Epidermal melanocyte (primary cell): ENCODE measurements around the gene SAMD14.
A peak's percentile ranks its signal among the peaks of the same experiment; 100 is the strongest.
"Not testable (repeated sequence)": the region's sequence is repeated elsewhere in the genome, so short reads cannot be mapped to it uniquely, and the experiment has no call there.

ENCODE experiments used
- DNase-seq: peaks from one replicate; pipeline ENCODE4 v3.0.0; 2011; ENCODE audit warnings: low spot score; ENCODE audit not compliant: insufficient read length

Gene SAMD14

GRCh38 chr17:50076591-50077235 lies 53.2 kb downstream of the SAMD14 start:
- no peak for DNase-seq

DNA sequence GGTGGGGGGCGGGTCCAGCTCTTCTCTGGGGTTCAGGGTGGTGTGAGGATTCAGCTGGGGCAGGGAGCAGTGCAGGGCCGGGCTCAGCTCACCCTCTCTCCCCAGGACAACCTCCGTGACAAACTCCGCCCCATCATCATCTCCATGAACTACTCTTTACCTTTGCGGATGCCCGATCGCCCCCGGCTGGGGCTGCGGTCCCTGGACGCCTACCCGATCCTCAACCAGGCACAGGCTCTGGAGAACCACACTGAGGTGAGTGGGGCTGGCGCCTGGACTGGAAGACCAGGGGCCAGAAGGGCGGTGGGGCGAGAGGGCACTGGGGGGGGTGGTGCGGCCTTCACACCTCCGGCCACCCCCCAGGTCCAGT lies 53.8 kb downstream of the SAMD14 start:
- DNase-seq = no peak

DNA sequence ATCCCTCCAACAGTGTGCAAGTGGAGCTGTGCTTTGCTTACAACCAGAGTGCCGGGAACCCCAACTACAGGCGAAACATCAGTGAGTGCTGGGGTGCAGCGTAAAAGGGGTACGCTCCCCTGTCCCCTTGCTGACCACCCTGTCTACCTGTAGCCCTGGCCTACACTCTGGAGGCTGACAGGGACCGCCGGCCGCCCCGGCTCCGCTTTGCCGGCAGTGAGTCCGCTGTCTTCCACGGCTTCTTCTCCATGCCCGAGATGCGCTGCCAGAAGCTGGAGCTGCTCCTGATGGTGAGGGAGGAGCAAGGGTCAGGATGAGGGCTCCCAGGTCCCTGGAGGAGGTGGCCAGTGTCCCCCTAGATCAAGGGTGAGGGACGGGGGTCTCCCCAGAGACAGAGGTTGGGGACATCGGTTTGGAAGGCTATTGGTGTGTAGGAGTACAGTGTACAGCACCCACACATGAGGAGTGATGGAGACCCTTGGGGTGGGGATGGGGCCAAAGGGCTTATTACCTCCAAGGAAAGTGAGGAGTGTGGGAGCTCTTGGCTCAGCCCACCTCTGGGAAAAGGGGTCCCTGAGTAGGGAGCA lies 54.4 kb downstream of the SAMD14 start:
- DNase-seq = no peak

GRCh38 chr17:50074227-50074626 lies 55.7 kb downstream of the SAMD14 start:
- DNase-seq = no peak

GRCh38 chr17:50072925-50073324 lies 57.0 kb downstream of the SAMD14 start:
- no peak for DNase-seq

DNA sequence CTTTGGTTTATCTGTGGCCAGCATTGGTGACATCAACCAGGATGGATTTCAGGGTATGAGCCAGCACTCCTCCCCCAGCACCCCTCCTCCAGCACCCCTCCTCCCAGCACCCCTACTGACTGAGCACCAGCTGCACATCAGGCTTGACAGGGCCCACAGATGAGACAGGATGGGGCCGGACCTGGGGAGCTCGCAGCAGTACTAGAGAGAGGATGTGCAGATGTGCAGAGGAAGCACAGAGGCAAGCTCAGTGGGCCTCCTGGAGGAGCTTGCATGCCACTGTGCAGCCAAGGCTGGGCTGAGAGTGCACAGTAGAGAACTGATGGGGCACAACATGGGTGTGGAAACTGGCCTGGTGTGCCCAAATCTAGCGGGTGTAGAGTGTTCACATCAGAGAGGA lies 57.8 kb downstream of the SAMD14 start:
- DNase-seq = no peak

GRCh38 chr17:50071692-50072091 lies 58.3 kb downstream of the SAMD14 start:
- DNase-seq = no peak

DNA sequence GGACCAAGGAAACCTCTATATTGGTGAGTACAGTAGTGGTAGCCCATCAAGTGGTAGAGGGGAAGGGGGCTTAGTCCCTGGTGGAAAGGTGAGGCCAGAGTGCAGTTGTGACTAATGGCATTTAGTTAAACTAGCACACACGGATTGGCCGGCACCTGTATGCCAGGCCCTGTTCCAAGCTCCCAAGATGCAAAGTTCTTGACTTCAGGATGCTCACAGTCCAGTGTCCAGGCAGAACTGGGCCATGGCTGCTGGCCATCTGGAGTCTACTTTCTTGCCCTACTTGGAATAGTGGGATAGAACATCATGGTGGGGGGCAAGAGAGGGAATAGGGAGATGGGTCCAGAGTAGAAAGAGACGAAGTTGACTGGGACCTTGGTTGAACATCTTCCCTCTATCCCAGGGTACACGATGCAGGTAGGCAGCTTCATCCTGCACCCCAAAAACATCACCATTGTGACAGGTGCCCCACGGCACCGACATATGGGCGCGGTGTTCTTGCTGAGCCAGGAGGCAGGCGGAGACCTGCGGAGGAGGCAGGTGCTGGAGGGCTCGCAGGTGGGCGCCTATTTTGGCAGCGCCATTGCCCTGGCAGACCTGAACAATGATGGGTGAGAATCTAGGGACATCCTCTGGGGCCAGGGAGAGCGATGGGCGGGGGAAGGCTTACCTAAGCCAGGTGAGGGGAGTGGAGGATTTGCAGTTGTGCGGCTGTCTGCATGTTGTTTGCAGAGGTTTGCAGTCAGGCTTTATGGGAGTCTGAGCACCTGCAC lies 58.9 kb downstream of the SAMD14 start:
- DNase-seq = no peak

DNA sequence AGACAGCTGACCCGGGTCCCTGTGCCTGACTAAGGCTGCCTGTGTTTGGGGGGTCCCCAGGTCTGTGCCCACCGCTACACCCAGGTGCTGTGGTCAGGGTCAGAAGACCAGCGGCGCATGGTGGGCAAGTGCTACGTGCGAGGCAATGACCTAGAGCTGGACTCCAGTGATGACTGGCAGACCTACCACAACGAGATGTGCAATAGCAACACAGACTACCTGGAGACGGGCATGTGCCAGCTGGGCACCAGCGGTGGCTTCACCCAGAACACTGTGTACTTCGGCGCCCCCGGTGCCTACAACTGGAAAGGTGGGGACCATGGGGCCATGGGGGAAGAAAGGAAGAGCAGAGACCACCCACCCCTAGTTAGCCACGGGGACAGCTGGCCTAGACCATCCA lies 62.0 kb downstream of the SAMD14 start:
- no peak for DNase-seq

DNA sequence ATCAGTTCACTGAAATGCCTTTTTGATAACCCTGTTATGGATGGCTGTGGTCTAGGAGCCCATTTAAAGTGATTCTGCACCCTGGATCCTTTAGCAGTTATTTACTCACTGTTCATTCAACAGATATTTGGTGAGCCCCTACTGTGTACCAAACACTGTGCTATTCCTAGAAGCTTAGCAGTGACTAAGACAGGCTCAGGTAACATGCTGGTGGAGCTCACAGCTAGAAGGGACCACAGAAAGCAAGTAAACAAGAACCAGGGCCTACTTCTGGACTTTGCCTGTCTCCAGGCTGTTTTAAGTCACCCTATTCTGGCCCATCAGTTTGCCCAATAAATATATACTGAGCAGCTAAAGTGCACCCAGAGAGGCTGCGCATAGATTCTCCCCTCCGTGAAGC lies 63.0 kb downstream of the SAMD14 start:
- DNase-seq = no peak

- DNase-seq = no peak
Measured at GRCh38 chr17:50065056-50065455, 64.9 kb downstream of the SAMD14 start.

- DNase-seq = peak; percentile 84
Measured at GRCh38 chr17:50064253-50065001, 65.5 kb downstream of the SAMD14 start.

DNA sequence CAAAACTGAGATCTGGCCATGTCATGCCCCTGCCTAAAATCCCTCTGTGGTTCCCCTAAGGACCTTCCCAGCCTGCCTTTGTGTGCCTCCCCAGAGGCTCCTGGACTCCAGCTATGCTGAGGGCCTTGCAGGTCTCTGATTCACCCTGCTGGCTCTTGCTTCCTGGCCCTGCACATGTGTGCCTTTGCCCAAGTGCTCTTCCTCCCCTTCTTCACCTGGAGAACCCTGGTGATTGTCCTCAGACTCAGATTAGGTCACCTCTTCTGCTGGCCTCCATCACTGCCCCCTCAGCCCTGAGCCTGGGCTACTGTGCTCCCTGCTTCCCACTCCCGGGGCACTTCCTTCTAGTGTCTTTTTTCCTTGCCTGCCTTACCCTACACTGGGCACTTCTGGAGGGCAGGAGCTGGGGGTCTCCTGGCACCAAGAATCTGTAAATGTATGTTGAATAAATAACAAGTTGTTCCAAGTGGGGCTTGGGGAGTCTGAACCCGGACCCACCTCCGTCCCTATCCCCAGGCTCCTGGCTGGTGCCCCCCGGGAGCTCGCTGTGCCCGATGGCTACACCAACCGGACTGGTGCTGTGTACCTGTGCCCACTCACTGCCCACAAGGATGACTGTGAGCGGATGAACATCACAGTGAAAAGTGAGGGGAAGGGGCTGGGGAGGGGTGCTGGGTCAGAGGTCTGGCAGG lies 66.3 kb downstream of the SAMD14 start:
- no peak for DNase-seq

GRCh38 chr17:50062293-50063243 lies 67.4 kb downstream of the SAMD14 start:
- DNase-seq = peak; percentile 84

DNA sequence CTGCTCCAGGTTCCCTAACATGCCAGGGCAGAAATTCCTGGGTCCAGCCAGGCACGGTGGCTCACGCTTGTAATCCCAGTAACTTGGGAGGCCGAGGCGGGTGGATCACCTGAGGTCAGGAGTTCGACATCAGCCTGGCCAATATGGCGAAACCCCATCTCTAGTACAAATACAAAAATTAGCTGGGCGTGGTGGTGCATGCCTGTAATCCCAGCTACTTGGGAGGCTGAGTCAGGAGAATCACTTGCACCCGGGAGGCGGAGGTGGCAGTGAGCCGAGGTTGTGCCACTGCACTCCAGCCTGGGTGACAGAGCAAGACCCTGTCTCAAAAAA lies 68.3 kb downstream of the SAMD14 start:
- DNase-seq = not testable (repeated sequence)

- no peak for DNase-seq
Measured at GRCh38 chr17:50060951-50061712, 68.8 kb downstream of the SAMD14 start.
